Fibroblast of lung (primary cell): Measurements from ENCODE around the gene MAD2L1BP. TPM values are rescaled to one million over a fixed set of nuclear protein-coding genes. Genes with fewer than 3 reads are reported as not detected.

Source experiments
- DNase-seq, 2 donors: peaks; one replicate each; pipeline versions ENCODE4 v3.0.0 to v3.0.0-alpha.2; 2010; ENCODE audit warnings: low read depth in 2 of 2
- H2AFZ ChIP-seq: 2 replicates; pipeline ENCODE4 v1.5.1; 2012; ENCODE audit warnings: low read length, control low read depth, inconsistent platforms
- H3K27ac ChIP-seq: 2 replicates; pipeline ENCODE4 v1.5.1; 2011; ENCODE audit warnings: low read length, control low read depth; ENCODE audit not compliant: insufficient read depth
- H3K27me3 ChIP-seq: 2 replicates; pipeline ENCODE4 v1.5.1; 2011; ENCODE audit warnings: mild to moderate bottlenecking, low read length; ENCODE audit not compliant: control insufficient read depth, insufficient read depth
- H3K36me3 ChIP-seq: 2 replicates; pipeline ENCODE4 v1.5.1; 2011; ENCODE audit warnings: low read length; ENCODE audit not compliant: control insufficient read depth, insufficient read depth
- H3K4me1 ChIP-seq: 2 replicates; pipeline ENCODE4 v1.5.1; 2011; ENCODE audit warnings: low read length; ENCODE audit not compliant: control insufficient read depth, insufficient read depth; ENCODE audit errors: extremely low read depth
- H3K4me2 ChIP-seq: 2 replicates; pipeline ENCODE4 v1.5.1; 2011; ENCODE audit warnings: low read length, control low read depth; ENCODE audit not compliant: insufficient read depth; ENCODE audit errors: extremely low read depth
- H3K4me3 ChIP-seq, 4 experiments: fragments of 200-600 bp in 1 of 4; sonication (generic) in 1 of 4; replicated peaks in 1 of 4; 2 replicates each; pipeline ENCODE4 v1.5.1; 2011 to 2016; ENCODE audit warnings: low read length in 4 of 4, low read depth in 3 of 4, mild to moderate bottlenecking in 3 of 4, control low read depth in 2 of 4, inconsistent platforms in 1 of 4, mixed read lengths in 1 of 4; ENCODE audit not compliant: insufficient read depth in 1 of 4; ENCODE audit errors: control extremely low read depth in 1 of 4
- H3K79me2 ChIP-seq: 2 replicates; pipeline ENCODE4 v1.5.1; 2012; ENCODE audit warnings: mild to moderate bottlenecking, low read length, inconsistent platforms; ENCODE audit not compliant: control insufficient read depth, insufficient read depth
- H3K9ac ChIP-seq: 2 replicates; pipeline ENCODE4 v1.5.1; 2011; ENCODE audit warnings: mild to moderate bottlenecking, low read length, control low read depth; ENCODE audit not compliant: insufficient read depth
- H3K9me3 ChIP-seq: 2 replicates; pipeline ENCODE4 v1.5.1; 2012; ENCODE audit warnings: low read depth, low read length; ENCODE audit not compliant: control insufficient read depth, insufficient read depth
- H4K20me1 ChIP-seq: 2 replicates; pipeline ENCODE4 v1.5.1; 2011; ENCODE audit warnings: low read length; ENCODE audit not compliant: control insufficient read depth, insufficient read depth; ENCODE audit errors: extremely low read depth
- CTCF ChIP-seq, 2 donors: IDR thresholded peaks in 1 of 2; conservative IDR thresholded peaks in 1 of 2; 1 replicate in 1 of 2; 2 replicates in 1 of 2; pipeline ENCODE4 v1.5.1; 2011 to 2012; ENCODE audit warnings: low read length in 2 of 2, control low read depth in 1 of 2, inconsistent platforms in 1 of 2, low read depth in 1 of 2, mild to moderate bottlenecking in 1 of 2
- EZH2 ChIP-seq: IDR thresholded peaks from 2 replicates; pipeline ENCODE4 v1.5.1; 2012; ENCODE audit warnings: low read length, control low read depth, mild to moderate bottlenecking; ENCODE audit errors: missing control alignments
- polyA plus RNA-seq, 2 donors: library from polyadenylated mRNA; depleted of rRNA in 1 of 2; stranded (reverse) in 1 of 2; unstranded in 1 of 2; fragments of >200 nt; gene quantifications; 2 replicates each; pipeline ENCODE4 v1.2.1, GENCODE V29; 2011 to 2012; ENCODE audit warnings: missing spikeins in 1 of 2
- total RNA-seq: library from RNA; depleted of rRNA; stranded (reverse); fragments of >200 nt; gene quantifications from 2 replicates; pipeline ENCODE4 v1.2.1, GENCODE V29; 2014

MAD2L1BP gene
- total and polyA plus RNA-seq, 2 donors (not counting 1 experiment from before 2014, with no cell fraction given) = 19.2 to 34.5 TPM

DNA sequence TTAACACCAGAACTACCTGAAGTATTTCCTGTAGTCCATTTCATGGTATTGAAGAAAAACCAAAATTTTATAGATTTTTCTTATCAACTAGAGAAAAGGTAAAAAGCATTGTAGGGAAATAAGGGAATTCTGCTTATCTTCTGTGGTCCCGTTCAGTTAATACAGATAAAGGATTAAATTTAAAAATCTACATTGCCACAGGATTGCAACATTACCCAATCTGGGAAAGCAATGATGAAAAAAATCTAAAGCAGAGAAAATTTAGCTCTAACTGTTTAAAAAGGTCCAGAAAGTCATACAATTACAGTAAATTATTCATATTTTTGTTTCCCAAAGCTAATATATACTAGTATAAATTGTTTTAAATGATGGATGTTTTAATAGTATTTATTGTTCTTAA is 41.7 kb upstream of the MAD2L1BP start:
- Histone ChIP-seq H3K27me3 (no peaks in the 10 kb centered on the region), H2AFZ (no peak overlapping the region), H3K4me3 (no peak overlapping the region), H3K79me2 (no peaks in the 10 kb centered on the region), H3K4me1 (no peaks in the 10 kb centered on the region), H3K9ac (no peak overlapping the region), H3K27ac (no peak overlapping the region), H3K4me2 (no peak overlapping the region), H3K36me3 (peaks cover 2% of the 10 kb centered on the region), H3K9me3 (no peaks in the 10 kb centered on the region), H4K20me1 (no peaks in the 10 kb centered on the region)
- no peak for TF ChIP-seq EZH2
- no peak for TF ChIP-seq CTCF (conservative IDR thresholded peaks at IDR 0.05 in 1 of 2, IDR thresholded peaks at IDR 0.05 in 1 of 2; ENCODE audit: low read depth in 1 of 2, low read length in 2 of 2)
- DNase-seq = peak in 1 of 2 donors; percentile 31

DNA sequence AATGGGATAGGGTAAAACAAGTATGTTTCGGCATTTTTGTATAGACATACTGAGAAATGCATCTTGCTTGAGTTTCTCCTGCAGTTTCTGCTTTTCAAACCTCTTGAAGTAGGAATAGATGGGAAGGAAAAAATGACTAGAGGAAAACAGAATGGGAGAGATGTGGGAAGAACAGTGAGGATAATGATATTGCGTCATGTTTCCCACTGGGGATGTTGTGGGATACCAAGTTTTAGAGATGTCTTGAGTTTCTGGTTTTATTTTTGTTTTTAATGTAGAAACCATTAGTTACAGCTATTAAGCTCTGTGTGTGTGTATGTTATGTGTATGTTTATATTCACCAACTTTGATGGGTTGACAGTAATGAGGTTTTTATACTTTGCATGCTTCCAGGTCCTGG is 35.0 kb upstream of the MAD2L1BP start:
- no peak for DNase-seq
- Histone ChIP-seq H3K4me3 (no peak overlapping the region), H3K4me1 (no peaks in the 10 kb centered on the region), H3K9me3 (no peaks in the 10 kb centered on the region), H3K27ac (no peak overlapping the region), H3K27me3 (no peaks in the 10 kb centered on the region), H3K79me2 (no peaks in the 10 kb centered on the region), H3K4me2 (no peak overlapping the region), H2AFZ (no peak overlapping the region), H3K9ac (no peak overlapping the region), H4K20me1 (no peaks in the 10 kb centered on the region), H3K36me3 (peaks cover 2% of the 10 kb centered on the region)
- TF ChIP-seq EZH2 = no peak
- no peak for TF ChIP-seq CTCF (conservative IDR thresholded peaks at IDR 0.05 in 1 of 2, IDR thresholded peaks at IDR 0.05 in 1 of 2; ENCODE audit: low read depth in 1 of 2, low read length in 2 of 2)

- Histone ChIP-seq H3K4me3 (no peak overlapping the region), H3K4me1 (no peaks in the 10 kb centered on the region), H4K20me1 (no peaks in the 10 kb centered on the region), H3K27ac (no peak overlapping the region), H3K4me2 (no peak overlapping the region), H3K9me3 (no peaks in the 10 kb centered on the region), H3K27me3 (no peaks in the 10 kb centered on the region), H3K9ac (no peak overlapping the region), H3K36me3 (peaks cover 2% of the 10 kb centered on the region), H3K79me2 (no peaks in the 10 kb centered on the region), H2AFZ (no peak overlapping the region)
- peak; percentile 88 to 90 for DNase-seq
- TF ChIP-seq CTCF (conservative IDR thresholded peaks at IDR 0.05 in 1 of 2, IDR thresholded peaks at IDR 0.05 in 1 of 2; ENCODE audit: low read depth in 1 of 2, low read length in 2 of 2) = no peak
- no peak for TF ChIP-seq EZH2
Observed at GRCh38 chr6:43604174-43604573, 31.5 kb upstream of the MAD2L1BP start.
